Measurements from ENCODE around the gene DUOX2.

The DUOX2 gene

GRCh38 chr15:45134682-45135604, 21.0 kb upstream of the DUOX2 start:
- DNase-seq (ENCODE audit: low read depth) = no peak
- TF ChIP-seq, protein P1, sequence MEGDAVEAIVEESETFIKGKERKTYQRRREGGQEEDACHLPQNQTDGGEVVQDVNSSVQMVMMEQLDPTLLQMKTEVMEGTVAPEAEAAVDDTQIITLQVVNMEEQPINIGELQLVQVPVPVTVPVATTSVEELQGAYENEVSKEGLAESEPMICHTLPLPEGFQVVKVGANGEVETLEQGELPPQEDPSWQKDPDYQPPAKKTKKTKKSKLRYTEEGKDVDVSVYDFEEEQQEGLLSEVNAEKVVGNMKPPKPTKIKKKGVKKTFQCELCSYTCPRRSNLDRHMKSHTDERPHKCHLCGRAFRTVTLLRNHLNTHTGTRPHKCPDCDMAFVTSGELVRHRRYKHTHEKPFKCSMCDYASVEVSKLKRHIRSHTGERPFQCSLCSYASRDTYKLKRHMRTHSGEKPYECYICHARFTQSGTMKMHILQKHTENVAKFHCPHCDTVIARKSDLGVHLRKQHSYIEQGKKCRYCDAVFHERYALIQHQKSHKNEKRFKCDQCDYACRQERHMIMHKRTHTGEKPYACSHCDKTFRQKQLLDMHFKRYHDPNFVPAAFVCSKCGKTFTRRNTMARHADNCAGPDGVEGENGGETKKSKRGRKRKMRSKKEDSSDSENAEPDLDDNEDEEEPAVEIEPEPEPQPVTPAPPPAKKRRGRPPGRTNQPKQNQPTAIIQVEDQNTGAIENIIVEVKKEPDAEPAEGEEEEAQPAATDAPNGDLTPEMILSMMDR (IDR thresholded peaks at IDR 0.05; ENCODE audit: control insufficient read depth, insufficient read depth, low read depth, low read length, missing control alignments) = no peak
- no peak overlapping the region for H3K4me3 ChIP-seq (ENCODE audit: control insufficient read depth, low read depth, low read length)

- no peak overlapping the region for H3K4me3 ChIP-seq (ENCODE audit: control insufficient read depth, low read depth, low read length)
- TF ChIP-seq, protein P1 (IDR thresholded peaks at IDR 0.05; ENCODE audit: control insufficient read depth, insufficient read depth, low read depth, low read length, missing control alignments) = no peak
- DNase-seq (ENCODE audit: low read depth) = no peak
Observed at GRCh38 chr15:45134046-45134445, 20.1 kb upstream of the DUOX2 start.

DNA sequence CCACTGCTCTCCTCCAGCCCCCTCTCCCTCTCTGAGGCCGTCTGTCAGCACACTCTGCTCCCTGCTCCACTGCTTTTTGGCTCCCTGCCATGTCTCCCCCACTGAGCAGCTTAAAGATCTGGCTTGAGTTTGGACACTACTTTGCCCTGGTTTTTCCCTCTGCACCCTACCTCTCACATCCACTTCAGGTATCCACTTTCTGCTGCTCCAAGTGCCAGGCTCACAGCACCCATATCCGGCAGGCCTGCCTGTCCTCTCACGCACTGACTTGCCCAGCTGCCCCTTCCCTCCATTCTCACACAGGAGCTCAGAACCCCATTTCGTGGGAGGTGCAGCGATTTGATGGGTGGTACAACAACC, 19.6 kb upstream of the DUOX2 start:
- DNase-seq (ENCODE audit: low read depth) = no peak
- TF ChIP-seq, protein P1 (IDR thresholded peaks at IDR 0.05; ENCODE audit: control insufficient read depth, insufficient read depth, low read depth, low read length, missing control alignments) = no peak

DNA sequence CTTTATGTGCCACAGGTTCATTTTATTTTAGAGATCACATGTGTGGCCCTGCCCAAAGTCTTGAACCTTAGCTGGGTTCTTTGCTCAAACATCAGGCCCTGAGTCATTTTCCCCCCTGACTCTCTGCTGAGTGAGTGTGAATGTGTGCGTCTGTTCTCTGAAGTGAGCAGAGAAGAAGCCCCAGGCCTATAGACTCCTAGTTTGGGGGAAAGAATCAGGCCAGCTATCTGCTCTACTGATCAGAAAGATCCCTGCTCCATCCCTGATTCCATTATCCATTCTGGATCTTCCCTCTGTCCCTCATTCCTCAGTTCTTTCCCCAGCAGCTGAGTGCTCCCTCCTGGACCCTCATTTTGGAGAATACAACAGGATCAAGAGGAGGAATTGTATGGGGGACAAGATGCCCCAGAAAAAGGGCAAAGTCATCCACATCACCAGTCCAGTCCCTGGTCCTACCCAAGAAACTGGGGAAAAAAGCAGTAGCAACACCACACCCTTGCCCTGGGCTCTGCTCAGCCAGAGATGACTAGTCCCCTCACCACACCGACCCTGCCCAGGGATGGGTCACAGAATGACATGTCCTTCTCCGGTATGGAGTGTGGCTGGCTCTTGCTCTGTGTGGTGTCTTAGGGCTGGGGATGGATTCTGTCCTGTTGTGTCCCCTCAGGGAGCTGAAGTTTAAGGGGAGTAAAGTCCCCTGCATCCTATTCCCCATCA, 19.0 kb upstream of the DUOX2 start:
- no peak overlapping the region for H3K4me3 ChIP-seq (ENCODE audit: control insufficient read depth, low read depth, low read length)
- DNase-seq (ENCODE audit: low read depth) = no peak
- TF ChIP-seq, protein P1 (IDR thresholded peaks at IDR 0.05; ENCODE audit: control insufficient read depth, insufficient read depth, low read depth, low read length, missing control alignments) = no peak

More for the DNA sequence above, 19.6 kb upstream of the DUOX2 start:
- H3K4me3 ChIP-seq (ENCODE audit: control insufficient read depth, low read depth, low read length) = no peak overlapping the region

- TF ChIP-seq, protein P1 (IDR thresholded peaks at IDR 0.05; ENCODE audit: control insufficient read depth, insufficient read depth, low read depth, low read length, missing control alignments) = no peak
Observed at GRCh38 chr15:45131510-45131909, 17.5 kb upstream of the DUOX2 start.

DNA sequence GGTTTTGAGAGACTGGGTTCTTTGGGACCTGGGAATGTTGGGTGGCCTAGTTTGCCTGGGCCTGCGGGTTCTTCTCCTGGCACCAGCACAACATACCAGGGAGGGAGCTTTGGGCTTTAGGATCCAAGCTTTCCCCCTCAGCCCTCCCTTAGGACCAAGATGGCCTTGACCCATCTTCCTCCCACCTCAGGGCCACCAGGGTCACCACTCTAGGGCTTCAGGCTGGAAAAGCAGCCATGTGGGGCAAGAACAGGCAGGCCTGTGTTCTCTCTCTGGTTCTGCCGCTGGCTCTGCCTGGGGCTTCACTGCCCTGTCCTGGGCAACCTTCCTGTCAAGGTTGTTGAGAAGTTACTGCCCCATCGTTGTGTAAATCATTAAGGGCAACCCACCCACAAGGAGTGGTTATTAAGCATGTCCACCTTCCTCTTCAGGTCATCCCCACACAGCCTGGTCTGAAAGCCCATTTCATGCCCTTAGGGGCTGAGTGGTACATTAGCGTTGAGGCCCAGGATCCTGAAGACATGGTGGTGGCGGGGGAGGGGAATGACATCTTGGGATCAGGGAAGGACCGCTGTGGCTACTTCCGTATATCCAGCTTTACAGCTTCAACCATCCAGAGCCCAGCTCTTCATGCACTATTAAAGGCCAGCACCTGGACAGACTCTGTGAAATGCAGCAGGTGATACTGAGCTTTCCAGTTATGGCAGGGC, 16.5 kb upstream of the DUOX2 start:
- TF ChIP-seq, protein P1 (IDR thresholded peaks at IDR 0.05; ENCODE audit: control insufficient read depth, insufficient read depth, low read depth, low read length, missing control alignments) = no peak
- DNase-seq (ENCODE audit: low read depth) = no peak
- no peak overlapping the region for H3K4me3 ChIP-seq (ENCODE audit: control insufficient read depth, low read depth, low read length)

More at GRCh38 chr15:45131510-45131909, 17.5 kb upstream of the DUOX2 start:
- no peak overlapping the region for H3K4me3 ChIP-seq (ENCODE audit: control insufficient read depth, low read depth, low read length)
- DNase-seq (ENCODE audit: low read depth) = no peak

All from AG09309 (cell line).